Measurements from ENCODE around the gene ADD2.

Gene ADD2

GRCh38 chr2:70757360-70757759 is 10.6 kb downstream of the ADD2 start:
- ChIA-PET POLR2A (no interaction called here), CTCF (interaction anchor here (0.7 kb wide), 1 partner anchor 67 kb away, joined by 3 read pairs; no protein-coding TSS in a partner anchor)
- DNase-seq (ENCODE audit: extremely low spot score), result no peak
- TF ChIP-seq, protein P1, sequence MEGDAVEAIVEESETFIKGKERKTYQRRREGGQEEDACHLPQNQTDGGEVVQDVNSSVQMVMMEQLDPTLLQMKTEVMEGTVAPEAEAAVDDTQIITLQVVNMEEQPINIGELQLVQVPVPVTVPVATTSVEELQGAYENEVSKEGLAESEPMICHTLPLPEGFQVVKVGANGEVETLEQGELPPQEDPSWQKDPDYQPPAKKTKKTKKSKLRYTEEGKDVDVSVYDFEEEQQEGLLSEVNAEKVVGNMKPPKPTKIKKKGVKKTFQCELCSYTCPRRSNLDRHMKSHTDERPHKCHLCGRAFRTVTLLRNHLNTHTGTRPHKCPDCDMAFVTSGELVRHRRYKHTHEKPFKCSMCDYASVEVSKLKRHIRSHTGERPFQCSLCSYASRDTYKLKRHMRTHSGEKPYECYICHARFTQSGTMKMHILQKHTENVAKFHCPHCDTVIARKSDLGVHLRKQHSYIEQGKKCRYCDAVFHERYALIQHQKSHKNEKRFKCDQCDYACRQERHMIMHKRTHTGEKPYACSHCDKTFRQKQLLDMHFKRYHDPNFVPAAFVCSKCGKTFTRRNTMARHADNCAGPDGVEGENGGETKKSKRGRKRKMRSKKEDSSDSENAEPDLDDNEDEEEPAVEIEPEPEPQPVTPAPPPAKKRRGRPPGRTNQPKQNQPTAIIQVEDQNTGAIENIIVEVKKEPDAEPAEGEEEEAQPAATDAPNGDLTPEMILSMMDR (IDR thresholded peaks at IDR 0.05; ENCODE audit: control extremely low read depth, extremely low read depth, low read depth, missing control alignments), result no peak

DNA sequence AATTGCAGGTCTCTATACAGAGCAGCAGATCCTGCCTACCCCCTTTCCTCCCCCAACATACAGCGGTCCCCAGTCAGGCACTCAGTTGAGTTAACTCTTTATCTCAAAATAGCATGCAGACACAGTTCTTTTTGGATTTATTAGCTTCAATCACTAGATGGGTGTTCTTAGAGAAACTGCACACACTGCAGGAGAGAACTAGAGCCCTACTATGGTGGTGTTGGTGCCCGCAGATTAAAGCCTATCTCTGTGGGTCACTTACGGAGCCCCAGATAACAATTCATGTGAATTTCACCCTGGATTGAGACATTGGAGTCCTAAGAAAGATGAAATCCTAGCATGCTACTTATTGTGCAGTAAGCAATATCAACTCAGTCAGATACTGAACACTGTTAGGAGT is 11.9 kb downstream of the ADD2 start:
- POLR2A ChIA-PET, result no interaction called here
- DNase-seq (ENCODE audit: extremely low spot score), result no peak
- CTCF ChIA-PET, result interaction anchor here (1.1 kb wide), 1 partner anchor 115 kb away, joined by 3 read pairs; no protein-coding TSS in a partner anchor
- TF ChIP-seq, protein P1 (IDR thresholded peaks at IDR 0.05; ENCODE audit: control extremely low read depth, extremely low read depth, low read depth, missing control alignments), result no peak

GRCh38 chr2:70753902-70754301 is 14.1 kb downstream of the ADD2 start:
- no peak for DNase-seq (ENCODE audit: extremely low spot score)
- CTCF ChIA-PET, result no interaction called here
- POLR2A ChIA-PET, result no interaction called here
- TF ChIP-seq, protein P1 (IDR thresholded peaks at IDR 0.05; ENCODE audit: control extremely low read depth, extremely low read depth, low read depth, missing control alignments), result no peak

DNA sequence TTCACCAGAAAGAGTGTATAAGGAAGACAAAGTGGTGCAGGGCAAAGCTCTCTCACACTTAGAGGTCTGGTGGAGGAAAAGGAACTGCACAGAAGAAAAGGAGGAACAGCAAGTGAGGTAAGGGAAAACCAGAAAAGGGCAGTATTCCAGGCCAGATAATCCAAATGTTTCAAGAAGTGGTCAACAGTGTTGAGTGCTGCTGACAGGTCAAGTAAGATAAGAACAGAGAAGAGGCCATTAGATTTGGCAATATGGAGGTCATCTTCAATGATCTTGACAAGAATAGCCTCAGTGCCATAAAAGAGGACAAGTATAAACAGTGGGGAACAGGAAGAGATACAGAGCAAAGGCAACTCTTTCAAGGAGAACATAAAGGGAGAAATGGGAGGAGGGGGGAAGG is 15.0 kb downstream of the ADD2 start:
- CTCF ChIA-PET, result no interaction called here
- TF ChIP-seq, protein P1 (IDR thresholded peaks at IDR 0.05; ENCODE audit: control extremely low read depth, extremely low read depth, low read depth, missing control alignments), result no peak
- POLR2A ChIA-PET, result no interaction called here
- no peak for DNase-seq (ENCODE audit: extremely low spot score)

GRCh38 chr2:70752396-70752795 is 15.6 kb downstream of the ADD2 start:
- DNase-seq (ENCODE audit: extremely low spot score), result no peak
- POLR2A ChIA-PET, result no interaction called here
- CTCF ChIA-PET, result no interaction called here
- TF ChIP-seq, protein P1 (IDR thresholded peaks at IDR 0.05; ENCODE audit: control extremely low read depth, extremely low read depth, low read depth, missing control alignments), result no peak

GRCh38 chr2:70751881-70752280 is 16.1 kb downstream of the ADD2 start:
- DNase-seq (ENCODE audit: extremely low spot score), result no peak
- CTCF ChIA-PET, result no interaction called here
- POLR2A ChIA-PET, result no interaction called here
- TF ChIP-seq, protein P1 (IDR thresholded peaks at IDR 0.05; ENCODE audit: control extremely low read depth, extremely low read depth, low read depth, missing control alignments), result no peak

GRCh38 chr2:70750320-70750719 is 17.7 kb downstream of the ADD2 start:
- no peak for DNase-seq (ENCODE audit: extremely low spot score)
- POLR2A ChIA-PET, result no interaction called here
- CTCF ChIA-PET, result interaction anchor here (1.1 kb wide), 1 partner anchor 40 kb away, joined by 3 read pairs; the partner anchor contains the start of gene FIGLA
- TF ChIP-seq, protein P1 (IDR thresholded peaks at IDR 0.05; ENCODE audit: control extremely low read depth, extremely low read depth, low read depth, missing control alignments), result no peak

Data from GM10248 (cell line).